Smooth muscle cell (in vitro differentiated cells): Measurements from ENCODE around the gene MTCL3.

Experiments
- DNase-seq: peaks from one replicate; lab custom pipeline; 2025; ENCODE audit not compliant: unreplicated experiment; lab: John Stamatoyannopoulos, UW
- H2AFZ ChIP-seq: fragments of 200-600 bp; sonication (generic); 2 replicates; pipeline ENCODE4 v1.6.0; 2016; ENCODE audit warnings: antibody characterized with exemption, low read depth, mild to moderate bottlenecking
- H3F3A ChIP-seq: fragments of 200-600 bp; sonication (generic); 2 replicates; pipeline ENCODE4 v1.6.0; 2017; ENCODE audit warnings: antibody characterized with exemption, low read depth
- H3K27ac ChIP-seq: fragments of 200-600 bp; sonication (generic); 2 replicates; pipeline ENCODE4 v1.5.1; 2016; ENCODE audit warnings: low read depth, mild to moderate bottlenecking
- H3K27me3 ChIP-seq: fragments of 200-600 bp; sonication (generic); 2 replicates; pipeline ENCODE4 v1.6.1; 2016; ENCODE audit warnings: low read depth, mild to moderate bottlenecking
- H3K36me3 ChIP-seq: fragments of 200-600 bp; sonication (generic); 2 replicates; pipeline ENCODE4 v1.5.1; 2016; ENCODE audit warnings: low read depth
- H3K4me1 ChIP-seq: fragments of 200-600 bp; sonication (generic); 2 replicates; pipeline ENCODE4 v1.5.1; 2016; ENCODE audit warnings: low read depth
- H3K4me2 ChIP-seq: fragments of 200-600 bp; sonication (generic); 2 replicates; pipeline ENCODE4 v1.6.0; 2016; ENCODE audit warnings: mild to moderate bottlenecking
- H3K4me3 ChIP-seq: fragments of 200-600 bp; sonication (generic); 2 replicates; pipeline ENCODE4 v1.5.1; 2016; ENCODE audit warnings: mild to moderate bottlenecking
- H3K79me2 ChIP-seq: fragments of 200-600 bp; sonication (generic); 2 replicates; pipeline ENCODE4 v1.6.0; 2016; ENCODE audit warnings: low read depth, mild to moderate bottlenecking
- H3K9ac ChIP-seq: fragments of 200-600 bp; sonication (generic); 2 replicates; pipeline ENCODE4 v1.6.0; 2016; ENCODE audit warnings: low read depth
- H3K9me3 ChIP-seq: fragments of 200-600 bp; sonication (generic); replicated peaks from 2 replicates; pipeline ENCODE4 v1.5.1; 2016; ENCODE audit warnings: low read depth
- H4K20me1 ChIP-seq: fragments of 200-600 bp; sonication (generic); 2 replicates; pipeline ENCODE4 v1.6.0; 2016; ENCODE audit warnings: low read depth
- WGBS: methylation state at CpG from one replicate; pipeline ENCODE4 v1.1.7; 2016; ENCODE audit warnings: low lambda C conversion rate; 5-methylcytosine and 5-hydroxymethylcytosine counted together
- TF ChIP-seq, protein P1 (sequence below): fragments of 200-600 bp; sonication (generic); IDR thresholded peaks from 2 replicates; pipeline ENCODE4 v1.5.1; 2017; ENCODE audit warnings: borderline replicate concordance, mild to moderate bottlenecking, antibody characterized with exemption; ENCODE audit not compliant: insufficient read depth, poor library complexity, severe bottlenecking

Gene MTCL3

DNA sequence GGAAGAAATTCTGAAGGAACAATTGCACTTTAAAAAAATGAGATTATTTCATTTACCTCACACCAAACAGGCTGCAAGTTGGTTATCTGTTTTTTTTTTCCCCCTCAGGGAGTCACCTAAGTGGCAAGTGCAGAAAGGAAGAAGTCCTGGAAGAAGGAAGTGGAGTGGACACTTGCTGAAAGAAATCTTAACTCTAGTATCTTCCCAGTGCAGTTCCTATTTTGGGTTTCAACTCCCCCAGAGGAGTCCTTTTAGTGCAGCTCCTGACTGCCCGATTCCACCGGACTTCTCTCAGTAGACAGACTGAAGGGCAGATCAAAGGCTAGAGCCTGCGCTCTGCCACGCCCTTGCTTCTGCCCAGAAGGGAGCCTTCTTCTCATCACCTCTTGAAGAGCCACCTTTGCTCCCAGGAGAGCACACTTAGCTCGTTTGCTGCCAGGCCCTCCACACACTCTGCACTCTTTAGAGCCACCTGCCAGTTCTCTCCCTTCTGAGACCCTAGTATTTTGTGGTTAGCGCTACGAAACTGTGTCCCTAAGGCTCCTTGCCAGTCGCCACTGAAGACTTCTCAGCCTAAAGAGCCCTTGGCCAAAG is 4.9 kb downstream of the MTCL3 start:
- Histone ChIP-seq H3F3A (peaks cover 6% of the 10 kb centered on the region), H3K4me3 (peak overlapping the region; percentile 74)

DNA sequence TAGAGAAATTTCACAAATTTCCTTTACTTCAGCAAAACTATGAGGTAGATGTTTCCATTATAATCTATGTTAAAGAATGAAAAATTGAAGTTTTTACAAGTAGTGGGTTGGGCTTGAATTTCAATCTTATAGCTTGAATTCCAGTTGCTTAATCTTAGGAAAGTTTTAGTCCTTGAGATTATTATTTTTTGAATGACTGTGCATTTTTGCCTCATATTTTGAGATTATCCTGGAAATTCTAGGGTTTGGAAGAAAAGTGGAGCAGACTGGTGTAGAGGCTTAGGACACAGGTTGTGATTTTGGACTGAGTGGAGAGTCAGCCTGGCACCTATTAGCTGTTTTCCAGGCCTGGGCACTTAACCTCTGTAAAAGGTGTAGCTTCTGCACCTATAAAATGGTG is 5.7 kb downstream of the MTCL3 start:
- H3F3A ChIP-seq, result peaks cover 6% of the 10 kb centered on the region
- H2AFZ ChIP-seq, result no peak overlapping the region
- TF ChIP-seq, protein P1, sequence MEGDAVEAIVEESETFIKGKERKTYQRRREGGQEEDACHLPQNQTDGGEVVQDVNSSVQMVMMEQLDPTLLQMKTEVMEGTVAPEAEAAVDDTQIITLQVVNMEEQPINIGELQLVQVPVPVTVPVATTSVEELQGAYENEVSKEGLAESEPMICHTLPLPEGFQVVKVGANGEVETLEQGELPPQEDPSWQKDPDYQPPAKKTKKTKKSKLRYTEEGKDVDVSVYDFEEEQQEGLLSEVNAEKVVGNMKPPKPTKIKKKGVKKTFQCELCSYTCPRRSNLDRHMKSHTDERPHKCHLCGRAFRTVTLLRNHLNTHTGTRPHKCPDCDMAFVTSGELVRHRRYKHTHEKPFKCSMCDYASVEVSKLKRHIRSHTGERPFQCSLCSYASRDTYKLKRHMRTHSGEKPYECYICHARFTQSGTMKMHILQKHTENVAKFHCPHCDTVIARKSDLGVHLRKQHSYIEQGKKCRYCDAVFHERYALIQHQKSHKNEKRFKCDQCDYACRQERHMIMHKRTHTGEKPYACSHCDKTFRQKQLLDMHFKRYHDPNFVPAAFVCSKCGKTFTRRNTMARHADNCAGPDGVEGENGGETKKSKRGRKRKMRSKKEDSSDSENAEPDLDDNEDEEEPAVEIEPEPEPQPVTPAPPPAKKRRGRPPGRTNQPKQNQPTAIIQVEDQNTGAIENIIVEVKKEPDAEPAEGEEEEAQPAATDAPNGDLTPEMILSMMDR, result no peak
- H3K9ac ChIP-seq, result no peak overlapping the region
- H3K36me3 ChIP-seq, result no peaks in the 10 kb centered on the region
- H3K4me2 ChIP-seq, result no peak overlapping the region
- H3K27ac ChIP-seq, result no peak overlapping the region
- no peaks in the 10 kb centered on the region for H3K9me3 ChIP-seq
- H4K20me1 ChIP-seq, result no peaks in the 10 kb centered on the region
- H3K27me3 ChIP-seq, result peaks cover 23% of the 10 kb centered on the region
- no peak overlapping the region for H3K4me3 ChIP-seq
- no peaks in the 10 kb centered on the region for H3K79me2 ChIP-seq
- DNase-seq, result no peak
- H3K4me1 ChIP-seq, result no peaks in the 10 kb centered on the region

More for the DNA sequence above, 4.9 kb downstream of the MTCL3 start:
- no peaks in the 10 kb centered on the region for H3K36me3 ChIP-seq
- peak overlapping the region; percentile 84 for H3K4me2 ChIP-seq
- WGBS, result 30% methylated on average over 8 of the region's 8 CpGs
- H3K4me1 ChIP-seq, result peaks cover under 1% of the 10 kb centered on the region
- no peak overlapping the region for H3K9ac ChIP-seq
- H3K27ac ChIP-seq, result no peak overlapping the region
- no peaks in the 10 kb centered on the region for H3K79me2 ChIP-seq
- H3K27me3 ChIP-seq, result peaks cover 31% of the 10 kb centered on the region
- H2AFZ ChIP-seq, result no peak overlapping the region
- H4K20me1 ChIP-seq, result no peaks in the 10 kb centered on the region
- no peaks in the 10 kb centered on the region for H3K9me3 ChIP-seq
- DNase-seq, result no peak
- TF ChIP-seq, protein P1, result no peak

DNA sequence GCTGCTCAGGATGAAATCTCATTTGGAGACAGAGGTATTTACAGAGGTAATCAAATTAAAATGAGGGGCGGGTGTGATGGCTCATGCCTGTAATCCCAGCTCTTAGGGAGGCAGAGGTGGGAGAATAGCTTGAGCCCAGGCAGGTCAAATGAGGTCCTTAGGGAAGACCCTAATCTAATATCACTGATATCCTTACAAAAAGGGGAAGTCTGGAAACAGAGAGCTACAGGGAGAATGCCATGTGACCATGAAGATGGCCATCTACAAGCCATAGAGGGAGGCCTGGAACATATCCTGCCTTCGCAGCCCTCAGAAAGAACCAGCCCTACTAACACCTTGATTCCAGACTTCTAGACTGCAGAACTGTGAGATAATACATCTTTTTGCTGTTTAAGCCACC is 8.3 kb downstream of the MTCL3 start:
- Histone ChIP-seq H3K4me2 (no peak overlapping the region), H3K9me3 (no peaks in the 10 kb centered on the region), H3K4me1 (no peaks in the 10 kb centered on the region), H2AFZ (no peak overlapping the region), H3K79me2 (no peaks in the 10 kb centered on the region), H3K9ac (no peak overlapping the region), H3K27me3 (peaks cover 6% of the 10 kb centered on the region), H3K4me3 (no peak overlapping the region), H3F3A (no peaks in the 10 kb centered on the region), H4K20me1 (no peaks in the 10 kb centered on the region), H3K27ac (no peak overlapping the region), H3K36me3 (no peaks in the 10 kb centered on the region)
- no peak for DNase-seq
- TF ChIP-seq, protein P1, result no peak
- WGBS, result 91% methylated on average over 2 of the region's 2 CpGs

DNA sequence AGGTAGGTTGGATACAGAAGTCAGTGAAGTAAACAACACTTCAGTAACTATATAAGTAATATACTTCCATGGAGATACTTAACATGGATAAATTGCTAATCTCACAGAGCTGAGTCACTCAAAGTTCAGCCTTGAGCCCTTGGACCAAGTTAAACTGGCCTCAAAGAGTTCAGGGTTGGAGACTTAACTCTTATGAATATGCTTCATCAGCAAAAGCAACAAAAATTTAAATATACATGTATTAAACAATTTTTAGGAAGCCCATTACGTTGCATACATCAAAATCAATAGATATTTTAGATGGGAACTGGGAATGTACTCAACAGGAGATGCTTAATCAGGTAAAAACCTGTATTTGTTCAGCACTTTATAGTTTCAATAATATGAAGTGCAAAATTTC is 12.2 kb downstream of the MTCL3 start:
- Histone ChIP-seq H3K4me1 (no peaks in the 10 kb centered on the region), H3K79me2 (no peaks in the 10 kb centered on the region), H3K4me3 (no peak overlapping the region), H2AFZ (no peak overlapping the region), H3K9ac (no peak overlapping the region), H3K9me3 (no peaks in the 10 kb centered on the region), H3K27ac (no peak overlapping the region), H3K27me3 (no peaks in the 10 kb centered on the region), H3K4me2 (no peak overlapping the region), H3K36me3 (no peaks in the 10 kb centered on the region), H4K20me1 (no peaks in the 10 kb centered on the region), H3F3A (no peaks in the 10 kb centered on the region)
- WGBS, result 81% methylated on average over 1 of the region's 1 CpG
- TF ChIP-seq, protein P1, result no peak
- no peak for DNase-seq
